ENCODE results near the gene ARMC2. TPM values are rescaled to one million over a fixed set of nuclear protein-coding genes. Genes with fewer than 3 reads are reported as not detected.
"Not testable (repeated sequence)": the region's sequence is repeated elsewhere in the genome, so short reads cannot be mapped to it uniquely, and the experiment has no call there.

ARMC2 gene
- total and polyA plus RNA-seq, 2 donors from 2014 or later, result 1.9 to 12.7 TPM

DNA sequence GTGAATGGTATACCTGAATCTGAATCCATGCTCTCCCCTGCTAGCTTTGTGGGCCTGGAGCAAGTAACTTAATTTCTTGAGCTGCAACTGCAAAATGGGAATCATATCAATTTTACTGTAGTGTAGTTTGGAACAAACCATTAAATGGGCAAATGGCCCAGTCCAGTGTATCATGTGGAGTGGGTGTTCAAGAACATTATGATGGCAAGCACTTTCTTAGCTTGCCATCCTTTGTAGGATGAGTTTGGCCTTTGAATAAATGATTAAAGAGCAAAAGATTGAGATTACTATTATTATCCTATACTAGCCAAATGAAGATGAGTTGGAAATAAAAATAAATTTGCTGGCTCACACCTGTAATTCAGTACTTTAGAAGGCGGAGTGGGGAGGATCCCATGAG is 126.0 kb downstream of the ARMC2 start:
- intact Hi-C loops (cut with DNase I), result no loop called here
- H3K9me3 ChIP-seq (ENCODE audit: control insufficient read depth in 2 of 3, insufficient read depth in 1 of 3, low read length in 3 of 3), result peaks cover 0 to 3% (median 0%) of the 10 kb centered on the region in 3 donors
- no peak overlapping the region for H3K4me3 ChIP-seq (ENCODE audit: low read length in 3 of 3)
- no peak overlapping the region for H3K27ac ChIP-seq (ENCODE audit: low read depth in 2 of 2, low read length in 2 of 2)
- no peaks in the 10 kb centered on the region for H3K27me3 ChIP-seq (ENCODE audit: control insufficient read depth, insufficient read depth, low read length)
- H3K9ac ChIP-seq (ENCODE audit: low read length in 3 of 3), result no peak overlapping the region
- no peaks in the 10 kb centered on the region for H3K36me3 ChIP-seq (ENCODE audit: control insufficient read depth in 2 of 3, insufficient read depth in 3 of 3, low read length in 3 of 3)
- FAIRE-seq (no peak), DNase-seq (no peak)
- H3K4me1 ChIP-seq (ENCODE audit: control insufficient read depth in 2 of 3, insufficient read depth in 2 of 3, low read depth in 1 of 3, low read length in 3 of 3), result no peaks in the 10 kb centered on the region
- TF ChIP-seq CTCF (IDR thresholded peaks at IDR 0.05; ENCODE audit: borderline replicate concordance, extremely low read depth, insufficient read depth), result no peak

DNA sequence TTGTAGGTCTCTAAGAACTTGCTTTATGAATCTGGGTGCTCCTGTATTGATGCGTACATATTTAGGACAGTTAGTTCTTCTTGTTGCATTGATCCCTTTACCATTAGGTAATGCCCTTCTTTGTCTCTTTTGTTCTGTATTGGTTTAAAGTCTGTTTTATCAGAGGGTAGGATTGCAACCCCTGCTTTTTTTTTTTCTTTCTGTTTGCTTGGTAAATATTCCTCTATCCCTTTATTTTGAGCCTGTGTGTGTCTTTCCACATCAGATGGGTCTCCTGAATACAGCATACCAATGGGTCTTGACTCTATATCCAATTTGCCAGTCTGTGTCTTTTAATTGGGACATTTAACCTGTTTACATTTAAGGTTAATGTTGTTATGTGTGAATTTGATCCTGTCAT is 130.4 kb downstream of the ARMC2 start:
- H3K27ac ChIP-seq (ENCODE audit: low read depth in 2 of 2, low read length in 2 of 2); FAIRE-seq; intact Hi-C loops (cut with DNase I); H3K9ac ChIP-seq (ENCODE audit: low read length in 3 of 3); H3K36me3 ChIP-seq (ENCODE audit: control insufficient read depth in 2 of 3, insufficient read depth in 3 of 3, low read length in 3 of 3); DNase-seq; H3K27me3 ChIP-seq (ENCODE audit: control insufficient read depth, insufficient read depth, low read length); H3K4me3 ChIP-seq (ENCODE audit: low read length in 3 of 3); H3K9me3 ChIP-seq (ENCODE audit: control insufficient read depth in 2 of 3, insufficient read depth in 1 of 3, low read length in 3 of 3); H3K4me1 ChIP-seq (ENCODE audit: control insufficient read depth in 2 of 3, insufficient read depth in 2 of 3, low read depth in 1 of 3, low read length in 3 of 3): not testable (repeated sequence)

DNA sequence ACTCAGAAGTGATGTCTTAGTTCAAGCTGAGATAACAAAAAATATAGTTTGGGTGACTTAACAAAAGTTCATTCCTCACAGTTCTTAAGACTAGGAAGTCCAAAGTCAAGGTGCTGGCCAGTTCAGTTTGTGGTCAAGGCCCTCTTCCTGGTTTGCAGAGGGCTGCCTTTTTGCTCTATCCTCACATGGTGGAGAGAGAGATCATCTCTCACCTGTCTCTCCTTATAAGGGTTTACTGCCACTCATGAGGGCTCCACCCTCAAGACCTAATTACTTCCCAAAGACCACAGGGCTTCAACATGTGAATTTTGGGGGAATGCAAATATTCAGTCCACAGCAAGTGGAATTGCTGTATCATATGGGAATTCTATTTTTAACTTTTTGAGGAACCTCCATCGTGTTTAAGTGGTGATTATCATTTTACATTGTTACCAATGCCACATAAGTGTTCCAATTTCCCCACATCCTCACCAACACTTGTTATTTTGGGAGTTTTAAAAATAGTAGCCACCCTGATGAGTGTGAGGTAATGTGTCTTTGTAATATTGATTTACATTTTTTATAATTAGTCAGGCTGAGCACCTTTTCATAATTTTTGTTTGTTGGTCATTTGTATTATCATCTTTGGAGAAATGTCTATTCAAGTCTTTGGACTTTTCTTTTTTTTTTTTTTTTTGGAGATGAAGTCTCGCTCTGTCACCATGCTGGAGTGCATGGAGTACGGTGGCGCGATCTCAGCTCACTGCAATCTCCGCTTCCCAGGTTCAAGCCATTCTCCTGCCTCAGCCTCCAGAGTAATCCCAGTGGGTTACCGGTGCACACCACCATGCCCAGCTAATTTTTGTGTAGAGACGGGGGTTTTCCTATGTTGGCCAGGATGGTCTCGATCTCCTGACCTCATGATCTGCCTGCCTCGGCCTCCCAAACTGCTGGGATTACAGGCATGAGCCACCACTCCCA is 134.2 kb downstream of the ARMC2 start:
- FAIRE-seq (no peak), DNase-seq (no peak)
- Histone ChIP-seq H3K27me3 (ENCODE audit: control insufficient read depth, insufficient read depth, low read length) (no peaks in the 10 kb centered on the region), H3K36me3 (ENCODE audit: control insufficient read depth in 2 of 3, insufficient read depth in 3 of 3, low read length in 3 of 3) (peaks cover 0 to 14% (median 4%) of the 10 kb centered on the region in 3 donors), H3K9me3 (ENCODE audit: control insufficient read depth in 2 of 3, insufficient read depth in 1 of 3, low read length in 3 of 3) (peaks cover 0 to 3% (median 0%) of the 10 kb centered on the region in 3 donors), H3K4me1 (ENCODE audit: control insufficient read depth in 2 of 3, insufficient read depth in 2 of 3, low read depth in 1 of 3, low read length in 3 of 3) (no peaks in the 10 kb centered on the region), H3K4me3 (ENCODE audit: low read length in 3 of 3) (no peak overlapping the region), H3K9ac (ENCODE audit: low read length in 3 of 3) (no peak overlapping the region), H3K27ac (ENCODE audit: low read depth in 2 of 2, low read length in 2 of 2) (no peak overlapping the region)
- TF ChIP-seq CTCF (IDR thresholded peaks at IDR 0.05; ENCODE audit: borderline replicate concordance, extremely low read depth, insufficient read depth), result no peak
- intact Hi-C loops (cut with DNase I), result no loop called here

DNA sequence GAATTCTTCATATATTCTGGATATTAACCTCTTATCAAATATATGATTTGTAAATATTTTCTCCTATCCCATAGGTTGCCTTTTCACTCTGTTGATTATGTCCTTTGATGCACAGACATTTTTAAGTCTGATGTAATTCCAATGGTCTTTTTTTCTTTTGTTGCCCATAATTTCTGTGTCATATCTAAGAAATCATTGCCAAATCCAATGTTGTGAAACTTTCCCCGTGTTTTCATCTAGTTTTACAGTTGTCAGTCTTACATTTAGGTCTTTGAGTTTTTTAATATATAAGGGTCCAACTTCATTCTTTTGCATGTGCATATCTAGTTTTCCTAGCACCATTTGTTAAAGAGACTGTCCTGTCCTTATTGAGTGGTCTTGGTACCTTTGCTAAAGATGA is 134.9 kb downstream of the ARMC2 start:
- Histone ChIP-seq H3K4me3 (ENCODE audit: low read length in 3 of 3) (no peak overlapping the region), H3K9me3 (ENCODE audit: control insufficient read depth in 2 of 3, insufficient read depth in 1 of 3, low read length in 3 of 3) (peaks cover 0 to 3% (median 0%) of the 10 kb centered on the region in 3 donors), H3K27ac (ENCODE audit: low read depth in 2 of 2, low read length in 2 of 2) (no peak overlapping the region), H3K4me1 (ENCODE audit: control insufficient read depth in 2 of 3, insufficient read depth in 2 of 3, low read depth in 1 of 3, low read length in 3 of 3) (no peaks in the 10 kb centered on the region), H3K9ac (ENCODE audit: low read length in 3 of 3) (no peak overlapping the region), H3K27me3 (ENCODE audit: control insufficient read depth, insufficient read depth, low read length) (no peaks in the 10 kb centered on the region), H3K36me3 (ENCODE audit: control insufficient read depth in 2 of 3, insufficient read depth in 3 of 3, low read length in 3 of 3) (peaks cover 0 to 22% (median 4%) of the 10 kb centered on the region in 3 donors)
- intact Hi-C loops (cut with DNase I), result no loop called here
- TF ChIP-seq CTCF (IDR thresholded peaks at IDR 0.05; ENCODE audit: borderline replicate concordance, extremely low read depth, insufficient read depth), result no peak
- DNase-seq, result no peak
- no peak for FAIRE-seq

Data from kidney (tissue), 14 donors.